CMK (cell line): Measurements from ENCODE around the gene AGAP1.

ENCODE experiments used
- DNase-seq: peaks from one replicate; pipeline ENCODE4 v3.0.0-alpha.2; 2010; ENCODE audit warnings: low read depth

AGAP1 gene

DNA sequence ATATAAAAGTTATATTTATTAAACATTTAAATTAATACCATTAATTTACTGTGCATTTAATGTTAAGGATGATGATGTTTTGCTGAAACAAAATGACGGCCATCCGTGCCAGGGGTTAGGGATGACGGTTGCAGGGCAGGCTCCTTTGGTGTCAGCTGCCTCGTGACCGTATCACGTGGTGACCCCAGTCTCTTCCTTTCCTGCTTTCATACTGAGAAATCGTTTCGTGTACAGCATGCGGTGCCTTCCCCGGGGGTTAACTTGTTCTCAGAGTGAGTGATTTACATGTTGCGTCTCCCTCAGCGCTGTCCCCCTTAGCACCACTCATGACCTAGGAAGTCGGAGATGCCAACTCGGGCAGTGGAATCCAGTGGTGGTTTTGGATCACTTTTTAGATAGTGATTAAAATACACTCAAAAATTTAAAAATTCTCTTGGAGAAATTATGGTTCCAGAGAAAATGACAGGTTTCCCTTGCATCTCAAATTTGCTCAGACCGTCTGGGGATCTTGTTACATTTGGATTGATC, 383.5 kb downstream of the AGAP1 start:
- no peak for DNase-seq

DNA sequence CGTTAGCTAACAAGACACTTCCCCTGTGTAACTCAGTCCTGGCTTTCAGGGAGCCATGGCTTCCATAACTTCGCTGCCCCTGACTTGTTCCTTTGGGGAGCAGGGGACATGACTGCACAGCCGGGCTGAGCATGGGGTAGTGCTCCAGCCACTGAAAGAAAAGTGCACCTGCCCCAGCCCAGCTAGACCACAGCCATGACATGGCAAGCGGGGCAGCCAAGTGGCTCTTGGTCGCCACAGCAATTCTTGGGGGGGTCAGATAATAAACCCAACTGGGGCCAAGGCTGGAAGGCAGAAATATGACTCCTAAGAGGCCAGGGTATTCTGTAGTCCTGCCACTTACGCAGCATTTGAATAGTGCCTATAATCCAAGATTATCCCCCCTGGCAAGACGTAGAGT, 385.3 kb downstream of the AGAP1 start:
- no peak for DNase-seq

DNA sequence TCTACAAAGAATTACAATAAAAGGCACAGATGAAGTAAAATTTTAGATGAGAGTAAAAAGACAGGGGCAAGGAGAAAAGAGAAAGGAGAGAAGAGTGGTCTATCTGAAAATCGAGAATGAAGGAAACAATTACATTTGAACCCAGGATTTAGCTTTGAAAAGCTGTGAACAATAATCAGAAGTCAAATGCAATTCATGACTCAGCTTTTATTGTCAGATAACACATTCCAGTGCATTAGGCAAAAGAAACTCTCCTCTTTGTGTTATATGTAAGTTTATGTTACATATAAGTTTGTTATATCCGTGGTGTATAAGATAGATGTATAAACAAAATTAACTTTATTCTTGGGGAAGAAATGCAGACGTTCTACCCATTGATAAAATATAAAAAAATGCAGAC, 389.8 kb downstream of the AGAP1 start:
- DNase-seq: no peak

DNA sequence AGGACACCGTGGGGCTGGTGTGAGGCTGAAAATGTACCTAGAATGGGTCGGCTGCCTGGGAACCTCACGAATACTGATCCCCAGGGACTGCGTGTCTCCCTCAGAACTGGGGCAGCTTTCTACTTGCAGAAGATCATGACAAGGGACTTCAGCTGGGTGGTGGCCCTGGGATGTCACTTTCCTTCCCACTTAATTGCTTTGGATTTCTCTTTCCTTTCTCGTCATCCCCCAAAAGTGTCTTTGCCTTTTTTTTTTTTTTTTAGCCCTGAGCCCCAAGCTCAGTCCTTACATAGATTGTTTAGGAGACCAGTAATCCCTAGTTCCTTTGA, 395.4 kb downstream of the AGAP1 start:
- DNase-seq: no peak

DNA sequence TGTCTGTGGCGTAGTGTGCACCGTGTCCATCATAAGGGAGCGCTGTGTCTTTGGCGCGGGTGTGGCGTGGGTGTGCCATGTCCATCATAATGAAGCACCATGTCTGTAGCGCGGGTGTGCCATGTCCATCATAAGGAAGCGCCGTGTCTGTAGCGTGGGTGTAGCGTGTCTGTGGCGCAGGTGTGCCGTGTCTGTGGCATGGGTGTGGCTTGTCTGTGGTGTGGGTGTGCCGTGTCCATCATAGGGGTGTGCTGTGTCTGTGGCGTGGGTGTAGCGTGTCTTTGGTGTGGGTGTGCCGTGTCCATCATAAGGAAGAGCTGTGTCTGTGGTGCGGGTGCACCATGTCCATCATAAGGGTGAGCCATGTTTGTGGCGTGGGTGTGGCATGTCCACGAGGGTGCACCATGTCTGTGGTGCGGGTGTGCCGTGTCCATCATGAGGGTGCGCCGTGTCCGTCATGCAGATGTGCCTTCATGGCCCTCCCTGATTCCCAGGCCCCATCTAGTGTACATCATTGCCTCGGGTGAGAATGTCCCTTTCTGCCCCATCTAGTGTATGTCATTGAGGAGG, 399.4 kb downstream of the AGAP1 start:
- no peak for DNase-seq

DNA sequence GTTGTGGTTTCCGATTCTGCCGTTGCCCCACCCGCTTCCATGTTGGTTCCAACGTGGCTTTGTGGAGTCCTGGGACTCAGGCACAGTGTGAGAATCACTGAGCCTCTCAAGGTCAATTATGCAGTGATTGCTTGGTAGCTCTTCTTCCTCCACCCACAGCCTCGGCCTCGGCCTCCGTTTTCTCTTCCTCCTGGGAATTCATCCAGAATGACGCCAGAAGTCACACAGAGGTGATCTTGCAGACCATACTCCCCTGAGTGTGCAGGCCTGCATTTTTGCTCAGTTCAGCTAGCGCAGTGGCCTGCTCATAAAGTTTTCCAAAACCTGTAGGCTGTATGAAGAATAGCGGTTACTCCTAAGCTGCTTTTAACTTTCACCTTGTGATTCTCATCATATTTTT, 401.0 kb downstream of the AGAP1 start:
- DNase-seq: no peak

DNA sequence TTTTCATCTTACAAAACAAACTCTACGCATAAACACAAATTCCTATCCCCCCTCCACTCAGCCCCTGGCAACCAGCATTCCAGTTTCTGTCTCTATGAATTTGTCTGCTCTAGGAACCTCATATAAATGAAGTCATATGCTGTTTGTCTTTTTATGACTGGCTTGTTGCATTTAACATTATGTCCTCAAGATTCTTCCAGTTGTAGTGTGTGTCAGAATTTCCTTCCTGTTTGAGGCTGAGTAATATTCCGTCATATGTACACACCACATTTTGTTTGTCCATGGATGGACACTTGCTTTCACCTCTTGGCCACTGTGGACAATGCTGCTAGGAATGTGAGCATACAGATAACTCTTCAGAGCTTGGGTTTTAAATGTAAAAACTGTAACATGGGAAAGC, 402.2 kb downstream of the AGAP1 start:
- DNase-seq: no peak

DNA sequence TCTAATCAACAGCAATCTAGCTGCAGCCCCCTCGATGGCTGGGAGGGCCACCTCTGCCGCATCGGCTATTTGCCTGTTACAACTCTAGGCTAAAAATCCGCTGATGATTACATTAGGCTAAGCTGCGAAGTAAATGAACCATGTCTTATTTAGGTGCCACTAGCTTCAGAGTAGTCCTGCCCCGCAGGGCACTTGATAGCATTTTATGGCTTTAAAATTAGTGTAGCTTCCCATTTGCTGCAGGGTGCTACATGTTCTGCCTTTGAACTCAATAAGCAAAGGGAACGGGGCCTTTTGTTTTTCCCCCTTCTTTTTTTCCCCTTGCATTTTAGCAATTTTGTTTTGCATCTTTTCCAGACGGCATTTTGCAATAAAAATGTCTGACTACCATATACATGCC, 404.1 kb downstream of the AGAP1 start:
- DNase-seq: no peak

DNA sequence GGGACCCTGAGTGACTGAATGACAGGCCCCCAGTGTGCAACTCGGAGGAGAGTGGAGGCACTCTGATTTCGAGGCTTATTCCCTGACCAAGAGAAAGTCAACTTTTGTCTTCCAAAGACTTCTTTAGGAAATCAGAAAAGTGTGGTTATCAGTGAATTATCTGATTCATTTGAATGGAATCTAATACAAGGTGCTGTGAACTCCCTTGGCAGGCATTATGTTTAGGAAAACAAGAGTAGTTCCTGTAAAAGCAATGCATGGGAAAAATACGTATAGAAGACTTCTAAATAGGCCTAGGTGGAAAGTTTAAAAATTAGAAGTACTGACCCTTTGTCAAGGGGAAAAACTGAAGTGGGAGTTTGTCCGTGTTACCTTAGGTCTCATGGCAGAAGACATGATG, 404.9 kb downstream of the AGAP1 start:
- no peak for DNase-seq

DNA sequence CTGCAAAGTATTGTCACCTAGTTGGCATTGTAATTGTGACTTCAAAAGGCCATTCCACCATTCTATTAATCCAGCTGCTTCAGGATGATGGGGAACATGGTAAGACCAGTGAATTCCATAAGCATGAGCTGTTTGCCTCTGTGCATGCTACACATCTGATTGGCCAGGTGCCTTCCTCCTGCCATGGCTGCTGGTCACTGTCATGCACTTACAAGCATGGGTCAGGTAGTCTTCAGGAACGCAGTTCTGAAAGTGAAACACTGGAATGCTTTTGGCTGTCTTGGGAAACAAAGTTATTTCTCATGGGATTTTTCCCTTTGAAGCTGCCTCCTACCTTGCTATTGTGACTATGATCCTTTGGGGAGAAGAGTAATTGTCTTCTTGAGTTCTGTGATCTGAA, 406.8 kb downstream of the AGAP1 start:
- no peak for DNase-seq

DNA sequence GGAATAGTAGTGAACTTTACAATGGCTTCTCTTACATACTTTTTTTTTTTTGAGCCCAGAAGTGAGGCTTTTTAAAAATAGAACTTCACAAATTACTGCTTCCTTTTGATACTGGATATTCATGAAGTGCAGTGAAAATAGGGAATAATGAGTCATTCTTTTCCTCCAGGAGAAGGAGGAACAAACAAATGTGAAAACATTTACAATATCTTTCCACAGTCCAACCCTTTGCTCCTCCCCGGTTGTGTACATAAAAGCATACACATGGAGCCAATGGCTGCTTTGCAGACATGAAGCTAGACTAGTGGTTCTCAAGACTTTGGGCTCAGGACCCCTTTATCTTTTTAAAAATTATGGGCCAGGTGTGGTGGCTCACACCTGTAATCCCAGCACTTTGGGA, 407.4 kb downstream of the AGAP1 start:
- DNase-seq: no peak

DNA sequence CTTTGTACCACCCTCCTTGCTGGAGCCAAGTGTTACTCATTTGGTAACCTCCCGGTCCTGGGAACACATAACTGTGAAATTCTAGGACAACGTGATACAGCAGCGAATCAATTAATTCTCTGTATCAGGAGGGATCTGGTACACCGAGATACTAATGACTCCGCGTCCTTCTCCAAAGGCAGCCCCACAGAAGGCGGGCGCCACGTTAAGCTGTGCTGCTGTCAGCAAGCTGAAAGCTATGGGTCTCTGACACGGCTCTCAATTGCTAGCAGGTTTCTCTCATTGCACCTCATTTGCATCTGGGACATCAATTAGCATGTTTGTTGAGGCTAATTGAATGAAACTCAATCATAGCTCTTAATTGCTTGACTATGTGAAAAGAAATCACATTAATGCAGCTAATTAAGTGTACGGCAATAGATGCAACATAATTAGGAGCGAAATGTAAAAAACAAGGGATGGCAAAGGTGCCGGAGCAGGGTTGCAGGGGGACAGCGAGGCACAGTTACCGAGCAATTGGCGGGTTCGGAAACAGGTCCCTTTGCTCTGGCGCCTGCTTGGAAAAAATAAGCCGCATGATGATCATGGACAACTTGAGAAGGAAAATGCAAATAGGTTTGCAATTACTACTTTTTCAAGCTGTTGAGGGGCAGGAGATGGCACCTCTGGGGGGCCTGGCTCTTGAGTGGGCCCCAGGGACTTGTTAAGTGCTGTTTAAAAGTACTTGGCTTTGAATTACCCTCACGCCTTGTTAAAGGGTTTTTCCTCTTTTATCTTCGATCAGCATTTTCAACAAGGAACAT, 410.1 kb downstream of the AGAP1 start:
- DNase-seq: no peak

DNA sequence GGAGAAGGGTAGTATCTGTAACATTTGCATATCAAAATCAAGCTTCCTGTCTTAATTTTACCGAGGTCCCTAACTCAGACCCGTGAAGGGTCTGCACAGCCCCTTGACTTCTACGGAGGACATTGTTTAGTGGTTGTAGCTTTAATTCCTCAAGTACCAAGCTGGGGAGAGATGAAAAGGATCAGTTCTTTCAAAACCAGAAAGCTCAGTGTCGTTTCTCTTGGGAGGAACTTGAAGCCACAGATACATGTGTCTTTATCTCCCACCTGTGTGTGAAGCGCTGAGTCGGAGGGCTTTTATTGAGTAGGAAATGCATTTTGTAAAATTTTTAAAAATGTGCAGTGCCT, 410.7 kb downstream of the AGAP1 start:
- no peak for DNase-seq

DNA sequence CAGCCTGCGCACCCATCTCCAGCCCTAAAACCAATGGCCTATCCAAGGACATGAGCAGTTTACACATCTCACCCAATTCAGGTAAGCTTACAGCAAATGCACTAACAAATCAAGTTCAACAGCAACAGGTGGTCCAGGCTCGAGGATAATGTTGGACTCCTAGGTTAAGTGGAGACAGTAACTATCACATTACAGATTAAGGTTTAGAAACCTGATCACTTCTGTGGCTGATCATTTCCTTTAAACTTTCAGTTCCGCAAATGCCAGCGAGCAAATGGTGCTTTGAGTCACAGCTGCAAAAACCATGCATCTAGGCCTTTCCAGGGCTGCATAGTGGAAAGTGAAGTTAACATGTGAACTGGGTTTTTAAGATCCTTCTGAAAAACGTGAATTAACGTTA, 415.0 kb downstream of the AGAP1 start:
- DNase-seq: no peak

DNA sequence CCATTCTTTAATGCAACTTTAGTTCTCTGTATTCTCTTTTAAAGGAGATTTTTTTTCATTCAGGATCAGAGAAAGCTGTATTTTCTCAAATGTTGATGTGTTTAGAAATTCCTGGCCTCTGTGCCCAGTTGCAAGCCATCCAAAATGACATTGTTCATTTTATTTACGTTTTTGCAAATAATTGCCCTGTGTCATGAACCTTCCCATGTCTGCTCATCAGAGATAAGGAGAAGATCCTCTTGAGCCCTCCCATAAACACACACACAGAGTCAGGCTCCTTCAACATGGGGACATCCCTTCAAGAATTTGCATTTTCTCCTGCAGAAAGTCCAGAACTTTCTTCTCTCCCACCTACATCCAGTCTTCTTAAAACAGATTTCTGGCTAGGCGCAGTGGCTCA, 415.5 kb downstream of the AGAP1 start:
- no peak for DNase-seq

DNA sequence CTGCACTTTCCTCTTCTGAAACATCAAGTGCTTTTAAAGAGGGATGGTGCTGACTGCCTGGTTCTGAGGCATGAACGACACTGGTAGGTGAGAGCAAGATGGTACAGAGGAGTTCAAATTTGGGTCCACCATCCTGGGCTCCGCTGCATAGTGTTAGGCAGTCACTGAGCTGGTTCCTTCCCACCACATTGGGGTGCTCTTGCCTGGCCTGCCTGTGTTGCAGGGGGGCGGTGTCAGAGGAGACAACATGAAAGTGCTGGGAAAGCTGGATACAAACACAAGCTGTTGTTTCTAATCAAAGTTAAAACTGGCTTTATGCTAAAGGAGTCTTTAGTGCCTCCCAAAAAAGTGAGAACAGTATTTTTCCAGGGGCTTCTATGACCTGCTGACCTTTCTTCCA, 416.2 kb downstream of the AGAP1 start:
- no peak for DNase-seq

DNA sequence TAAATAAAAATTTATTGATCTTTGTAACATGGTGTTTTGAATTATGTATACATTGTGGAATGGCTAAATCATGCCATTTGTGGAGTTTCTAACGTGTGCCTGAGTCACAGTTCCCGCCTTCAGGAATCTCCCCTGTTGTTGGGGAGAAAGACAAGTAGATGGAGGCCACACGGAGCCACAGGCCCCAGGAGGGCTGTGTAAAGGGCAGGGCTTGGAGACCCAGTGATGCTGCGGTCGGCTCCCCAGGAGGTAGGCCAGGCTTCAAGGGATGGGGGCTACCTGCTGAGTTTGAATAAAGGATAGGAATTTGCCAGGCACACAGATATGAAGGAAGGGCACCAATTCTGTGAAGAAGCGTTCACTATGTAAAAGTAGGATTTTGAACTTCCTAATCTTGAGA, 417.3 kb downstream of the AGAP1 start:
- no peak for DNase-seq

DNA sequence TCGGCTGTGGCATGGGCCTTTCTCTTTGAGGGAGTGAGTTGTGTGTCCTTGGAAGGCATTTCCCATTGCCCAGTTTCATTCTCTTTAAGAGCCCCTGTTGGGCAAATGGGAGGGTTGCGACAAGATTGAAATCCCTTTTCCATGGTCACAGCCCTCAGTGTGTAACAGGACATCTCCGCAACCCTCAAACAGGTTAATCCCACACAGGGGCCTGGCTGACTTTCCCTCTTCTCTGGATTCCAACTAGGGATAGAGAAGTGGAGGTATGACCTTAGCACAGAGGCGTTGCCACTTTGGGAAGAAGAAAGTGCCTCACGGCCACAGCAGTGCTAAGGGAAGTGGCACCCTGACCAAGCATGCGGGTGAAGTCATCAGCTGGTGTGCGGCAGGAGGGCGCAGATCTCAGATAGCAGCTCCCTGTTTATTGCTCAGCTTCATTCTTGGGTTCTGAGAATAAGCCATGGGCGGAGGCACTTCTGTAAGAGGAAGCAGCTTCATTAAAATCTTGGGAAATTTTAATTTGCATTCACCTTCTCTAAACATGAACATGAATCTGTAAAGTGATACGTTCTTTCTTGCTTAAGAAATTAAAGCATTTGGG, 417.9 kb downstream of the AGAP1 start:
- no peak for DNase-seq

DNA sequence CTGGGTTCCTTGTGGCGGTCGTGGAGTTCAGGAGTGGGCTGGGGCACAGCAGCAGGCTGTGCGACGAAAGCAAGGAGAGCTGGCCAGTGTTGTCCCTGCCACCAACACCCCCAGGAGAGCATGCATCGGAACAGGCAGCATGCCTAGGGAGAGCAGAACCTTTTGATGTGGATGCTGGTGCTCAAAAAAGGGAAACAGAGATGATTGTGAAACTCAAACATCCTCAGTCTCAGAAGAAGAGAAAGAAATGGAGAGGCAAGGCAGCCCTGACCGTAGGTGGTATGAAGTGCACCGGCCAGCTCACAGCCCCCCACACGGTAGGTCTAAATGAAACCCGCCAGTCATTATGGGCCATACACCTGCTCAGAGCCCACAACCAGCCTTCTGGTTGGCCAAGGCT, 420.9 kb downstream of the AGAP1 start:
- DNase-seq: no peak

DNA sequence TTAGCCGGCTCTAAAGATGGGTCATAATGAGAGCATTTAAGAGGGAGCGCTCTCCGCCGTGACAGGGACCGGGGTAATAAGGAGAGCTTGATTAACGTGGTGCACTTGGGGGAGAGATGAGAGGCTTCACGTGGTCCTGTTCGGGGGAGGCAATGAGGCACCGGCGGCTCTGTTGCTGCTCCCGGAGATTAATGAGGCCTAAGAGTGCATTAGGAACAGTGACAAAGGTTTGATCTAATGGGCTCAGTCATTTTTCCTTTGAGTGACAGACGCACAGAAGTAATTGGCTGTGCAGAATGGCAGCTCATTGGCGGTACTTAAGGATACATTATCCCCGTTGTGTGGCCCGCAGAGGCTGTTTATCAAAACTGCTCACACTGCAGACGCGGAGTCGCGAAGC, 423.7 kb downstream of the AGAP1 start:
- DNase-seq: no peak

DNA sequence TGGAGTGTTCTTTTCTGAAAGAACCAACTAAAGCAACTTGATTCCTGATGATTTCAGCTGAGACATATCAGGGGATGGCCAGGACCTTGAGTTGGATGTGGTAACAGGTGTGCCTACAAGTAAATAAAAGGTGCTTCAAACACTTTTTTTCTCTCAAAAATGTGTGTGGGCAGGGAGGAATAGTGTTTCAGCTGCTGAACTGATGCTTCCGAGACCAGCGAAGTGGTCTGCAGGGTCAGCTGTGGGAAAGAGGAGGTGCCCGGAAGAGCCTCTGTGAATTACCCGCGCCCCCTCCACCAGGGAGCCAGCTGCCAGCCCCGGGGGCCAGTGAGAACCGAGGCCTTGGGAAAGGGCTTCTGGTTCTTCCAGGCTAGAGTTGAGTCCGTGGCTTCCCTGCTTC, 425.0 kb downstream of the AGAP1 start:
- DNase-seq: no peak

DNA sequence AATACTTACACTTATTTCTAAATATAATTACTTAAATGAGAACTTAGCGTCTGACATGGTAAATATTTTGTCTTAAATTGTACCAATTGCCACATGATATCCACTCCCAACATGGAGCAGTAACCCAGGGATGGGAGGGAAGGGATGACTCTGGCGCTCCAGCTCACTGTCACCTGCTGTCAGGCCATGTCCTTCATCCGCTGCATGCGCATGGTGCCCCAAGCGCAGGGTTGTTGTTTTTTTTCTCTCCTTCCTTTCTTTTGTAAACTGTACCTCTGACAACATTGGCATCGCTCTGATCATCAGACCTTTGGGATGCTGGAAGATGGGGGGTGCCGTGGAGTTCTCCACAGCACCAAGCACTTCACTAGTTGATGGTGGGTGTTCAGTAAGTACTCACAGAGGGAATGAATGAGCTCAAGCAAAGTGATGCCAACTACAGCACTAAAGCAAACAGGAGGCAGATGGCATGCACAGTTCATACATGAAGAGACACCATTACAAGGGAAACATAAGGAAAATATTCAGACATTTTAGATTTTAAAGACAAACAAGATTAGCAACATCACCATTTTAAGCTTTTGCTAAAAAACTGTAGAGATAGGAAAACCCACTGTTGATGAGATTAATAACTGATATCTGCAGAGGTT, 426.5 kb downstream of the AGAP1 start:
- no peak for DNase-seq

DNA sequence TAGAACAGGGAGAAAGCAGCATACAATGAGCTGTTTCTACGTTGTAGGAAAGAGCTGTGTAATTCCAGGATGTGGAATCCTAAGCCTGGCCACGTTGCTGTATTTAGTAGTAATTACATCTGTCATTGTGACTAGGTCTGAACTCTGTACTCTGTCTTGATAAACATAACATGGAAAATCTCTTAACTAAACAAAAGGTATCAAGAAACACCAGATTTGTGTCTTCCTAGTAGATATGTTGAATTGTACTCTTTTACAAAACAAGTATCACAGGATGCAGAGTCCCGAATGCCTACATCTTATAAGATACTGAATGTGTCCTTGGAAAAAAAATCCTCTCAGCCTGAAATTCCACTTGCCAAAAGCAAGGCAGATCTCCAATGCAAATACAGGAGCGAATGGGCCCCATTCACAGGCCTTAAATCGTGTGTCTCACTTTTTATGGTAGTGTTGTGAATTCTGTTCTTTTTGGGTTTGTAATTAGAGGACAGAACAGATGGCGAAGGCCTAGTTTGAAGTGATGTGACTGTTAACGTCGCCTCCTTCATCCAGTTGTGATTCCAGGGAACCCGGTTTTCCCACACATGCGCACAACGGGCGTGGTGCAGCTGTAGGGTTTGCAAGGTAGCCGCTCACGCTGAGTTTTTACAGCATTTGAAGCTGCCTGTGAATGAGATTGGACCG, 427.8 kb downstream of the AGAP1 start:
- no peak for DNase-seq
